ENCODE data around the gene MREG. TPM values are rescaled to one million over a fixed set of nuclear protein-coding genes. Genes with fewer than 3 reads are reported as not detected.

The MREG gene
- total and polyA plus RNA-seq, 2 experiments from 2014 or later: 19.4 to 25.3 TPM

GRCh38 chr2:215994911-215995310, 18.4 kb downstream of the MREG start:
- Histone ChIP-seq H2AFZ (no peak overlapping the region), H3K27ac (ENCODE audit: low read depth) (peak overlapping the region; percentile 51; the same call in 1 of the 2 replicates), H3K4me2 (no peak overlapping the region), H3K4me3 (no peak overlapping the region), H3K4me1 (ENCODE audit: insufficient read depth) (peaks cover 27% of the 10 kb centered on the region), H3K27me3 (ENCODE audit: insufficient read depth) (no peaks in the 10 kb centered on the region), H3F3A (replicated peaks; ENCODE audit: low read depth) (no peaks in the 10 kb centered on the region; the same call in 1 of the 2 replicates), H4K20me1 (replicated peaks; ENCODE audit: insufficient read depth) (no peaks in the 10 kb centered on the region; the same call in none of the 2 replicates), H3K79me2 (replicated peaks; ENCODE audit: insufficient read depth) (peaks cover 77% of the 10 kb centered on the region), H3K9me2 (ENCODE audit: insufficient read depth) (no peaks in the 10 kb centered on the region), H3K36me3 (ENCODE audit: insufficient read depth) (no peaks in the 10 kb centered on the region)
- H3K4me3 Mint-ChIP-seq: no peak overlapping the region
- H3K36me3 Mint-ChIP-seq (ENCODE audit: low read depth): peaks cover 64% of the 10 kb centered on the region
- peaks cover 22% of the 10 kb centered on the region for H3K9me3 Mint-ChIP-seq
- H3K4me1 Mint-ChIP-seq: peaks cover 24% of the 10 kb centered on the region
- no peak overlapping the region for H3K27ac Mint-ChIP-seq
- TF ChIP-seq REST (IDR thresholded peaks at IDR 0.05; ENCODE audit: unreplicated experiment) (no peak), NANOG (IDR thresholded peaks at IDR 0.05; ENCODE audit: borderline replicate concordance) (no peak), STAT1 (IDR thresholded peaks at IDR 0.05; ENCODE audit: unreplicated experiment) (no peak), CTCF (conservative IDR thresholded peaks at IDR 0.05; ENCODE audit: low read depth in 2 of 2) (no peak), CREB1 (CRISPR knock-in tag; IDR thresholded peaks at IDR 0.05; ENCODE audit: low read depth) (no peak), EZH2phosphoT487 (IDR thresholded peaks at IDR 0.05; ENCODE audit: unreplicated experiment) (no peak), ZNF331 (CRISPR knock-in tag; IDR thresholded peaks at IDR 0.05; ENCODE audit: low read depth) (no peak), ZNF114 (CRISPR knock-in tag; IDR thresholded peaks at IDR 0.05) (no peak), EZH2 (IDR thresholded peaks at IDR 0.05; ENCODE audit: low read depth, unreplicated experiment) (no peak), JUNB (IDR thresholded peaks at IDR 0.05; ENCODE audit: unreplicated experiment) (no peak), POLR2AphosphoS5 (IDR thresholded peaks at IDR 0.05; ENCODE audit: low read depth) (no peak)
- TF ChIP-seq, protein P1, sequence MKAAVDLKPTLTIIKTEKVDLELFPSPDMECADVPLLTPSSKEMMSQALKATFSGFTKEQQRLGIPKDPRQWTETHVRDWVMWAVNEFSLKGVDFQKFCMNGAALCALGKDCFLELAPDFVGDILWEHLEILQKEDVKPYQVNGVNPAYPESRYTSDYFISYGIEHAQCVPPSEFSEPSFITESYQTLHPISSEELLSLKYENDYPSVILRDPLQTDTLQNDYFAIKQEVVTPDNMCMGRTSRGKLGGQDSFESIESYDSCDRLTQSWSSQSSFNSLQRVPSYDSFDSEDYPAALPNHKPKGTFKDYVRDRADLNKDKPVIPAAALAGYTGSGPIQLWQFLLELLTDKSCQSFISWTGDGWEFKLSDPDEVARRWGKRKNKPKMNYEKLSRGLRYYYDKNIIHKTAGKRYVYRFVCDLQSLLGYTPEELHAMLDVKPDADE (IDR thresholded peaks at IDR 0.05): no peak
- TF ChIP-seq, protein P2, sequence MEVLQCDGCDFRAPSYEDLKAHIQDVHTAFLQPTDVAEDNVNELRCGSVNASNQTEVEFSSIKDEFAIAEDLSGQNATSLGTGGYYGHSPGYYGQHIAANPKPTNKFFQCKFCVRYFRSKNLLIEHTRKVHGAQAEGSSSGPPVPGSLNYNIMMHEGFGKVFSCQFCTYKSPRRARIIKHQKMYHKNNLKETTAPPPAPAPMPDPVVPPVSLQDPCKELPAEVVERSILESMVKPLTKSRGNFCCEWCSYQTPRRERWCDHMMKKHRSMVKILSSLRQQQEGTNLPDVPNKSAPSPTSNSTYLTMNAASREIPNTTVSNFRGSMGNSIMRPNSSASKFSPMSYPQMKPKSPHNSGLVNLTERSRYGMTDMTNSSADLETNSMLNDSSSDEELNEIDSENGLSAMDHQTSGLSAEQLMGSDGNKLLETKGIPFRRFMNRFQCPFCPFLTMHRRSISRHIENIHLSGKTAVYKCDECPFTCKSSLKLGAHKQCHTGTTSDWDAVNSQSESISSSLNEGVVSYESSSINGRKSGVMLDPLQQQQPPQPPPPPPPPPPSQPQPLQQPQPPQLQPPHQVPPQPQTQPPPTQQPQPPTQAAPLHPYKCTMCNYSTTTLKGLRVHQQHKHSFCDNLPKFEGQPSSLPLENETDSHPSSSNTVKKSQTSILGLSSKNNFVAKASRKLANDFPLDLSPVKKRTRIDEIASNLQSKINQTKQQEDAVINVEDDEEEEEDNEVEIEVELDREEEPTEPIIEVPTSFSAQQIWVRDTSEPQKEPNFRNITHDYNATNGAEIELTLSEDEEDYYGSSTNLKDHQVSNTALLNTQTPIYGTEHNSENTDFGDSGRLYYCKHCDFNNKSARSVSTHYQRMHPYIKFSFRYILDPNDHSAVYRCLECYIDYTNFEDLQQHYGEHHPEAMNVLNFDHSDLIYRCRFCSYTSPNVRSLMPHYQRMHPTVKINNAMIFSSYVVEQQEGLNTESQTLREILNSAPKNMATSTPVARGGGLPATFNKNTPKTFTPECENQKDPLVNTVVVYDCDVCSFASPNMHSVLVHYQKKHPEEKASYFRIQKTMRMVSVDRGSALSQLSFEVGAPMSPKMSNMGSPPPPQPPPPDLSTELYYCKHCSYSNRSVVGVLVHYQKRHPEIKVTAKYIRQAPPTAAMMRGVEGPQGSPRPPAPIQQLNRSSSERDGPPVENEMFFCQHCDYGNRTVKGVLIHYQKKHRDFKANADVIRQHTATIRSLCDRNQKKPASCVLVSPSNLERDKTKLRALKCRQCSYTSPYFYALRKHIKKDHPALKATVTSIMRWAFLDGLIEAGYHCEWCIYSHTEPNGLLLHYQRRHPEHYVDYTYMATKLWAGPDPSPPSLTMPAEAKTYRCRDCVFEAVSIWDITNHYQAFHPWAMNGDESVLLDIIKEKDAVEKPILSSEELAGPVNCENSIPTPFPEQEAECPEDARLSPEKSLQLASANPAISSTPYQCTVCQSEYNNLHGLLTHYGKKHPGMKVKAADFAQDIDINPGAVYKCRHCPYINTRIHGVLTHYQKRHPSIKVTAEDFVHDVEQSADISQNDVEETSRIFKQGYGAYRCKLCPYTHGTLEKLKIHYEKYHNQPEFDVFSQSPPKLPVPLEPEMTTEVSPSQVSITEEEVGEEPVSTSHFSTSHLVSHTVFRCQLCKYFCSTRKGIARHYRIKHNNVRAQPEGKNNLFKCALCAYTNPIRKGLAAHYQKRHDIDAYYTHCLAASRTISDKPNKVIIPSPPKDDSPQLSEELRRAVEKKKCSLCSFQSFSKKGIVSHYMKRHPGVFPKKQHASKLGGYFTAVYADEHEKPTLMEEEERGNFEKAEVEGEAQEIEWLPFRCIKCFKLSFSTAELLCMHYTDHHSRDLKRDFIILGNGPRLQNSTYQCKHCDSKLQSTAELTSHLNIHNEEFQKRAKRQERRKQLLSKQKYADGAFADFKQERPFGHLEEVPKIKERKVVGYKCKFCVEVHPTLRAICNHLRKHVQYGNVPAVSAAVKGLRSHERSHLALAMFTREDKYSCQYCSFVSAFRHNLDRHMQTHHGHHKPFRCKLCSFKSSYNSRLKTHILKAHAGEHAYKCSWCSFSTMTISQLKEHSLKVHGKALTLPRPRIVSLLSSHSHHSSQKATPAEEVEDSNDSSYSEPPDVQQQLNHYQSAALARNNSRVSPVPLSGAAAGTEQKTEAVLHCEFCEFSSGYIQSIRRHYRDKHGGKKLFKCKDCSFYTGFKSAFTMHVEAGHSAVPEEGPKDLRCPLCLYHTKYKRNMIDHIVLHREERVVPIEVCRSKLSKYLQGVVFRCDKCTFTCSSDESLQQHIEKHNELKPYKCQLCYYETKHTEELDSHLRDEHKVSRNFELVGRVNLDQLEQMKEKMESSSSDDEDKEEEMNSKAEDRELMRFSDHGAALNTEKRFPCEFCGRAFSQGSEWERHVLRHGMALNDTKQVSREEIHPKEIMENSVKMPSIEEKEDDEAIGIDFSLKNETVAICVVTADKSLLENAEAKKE (CRISPR knock-in tag; IDR thresholded peaks at IDR 0.05): no peak
- ATAC-seq: no peak
- peaks cover 3% of the 10 kb centered on the region for H3K27me3 Mint-ChIP-seq (ENCODE audit: insufficient read depth, low read depth, poor library complexity)
- no peak for DNase-seq (ENCODE audit: low spot score)

All from GM23338 (cell line).